Kidney (tissue), 14 donors: ENCODE data around the gene CSNK1G2. TPM values are rescaled to one million over a fixed set of nuclear protein-coding genes. Genes with fewer than 3 reads are reported as not detected.

Source experiments
- DNase-seq, 5 donors: peaks; one replicate each; pipeline ENCODE4 v3.0.0-alpha.2; 2013 to 2020
- FAIRE-seq: peaks from 2 replicates; lab custom pipeline; 2012; peaks lifted over from hg19 to GRCh38; lab: Jason Lieb, UNC
- H3K27ac ChIP-seq, 2 donors: one replicate each; pipeline ENCODE4 v1.7.0; 2013; ENCODE audit warnings: low read depth in 2 of 2, low read length in 2 of 2, inconsistent platforms in 1 of 2
- H3K27me3 ChIP-seq: one replicate; pipeline ENCODE4 v1.7.1; 2013; ENCODE audit warnings: low read length, inconsistent platforms; ENCODE audit not compliant: control insufficient read depth, insufficient read depth
- H3K36me3 ChIP-seq, 3 donors: one replicate each; pipeline versions ENCODE4 v1.7.0 to v1.7.1; 2013; ENCODE audit warnings: low read length in 3 of 3, control low read depth in 1 of 3, inconsistent platforms in 1 of 3; ENCODE audit not compliant: insufficient read depth in 3 of 3, control insufficient read depth in 2 of 3
- H3K4me1 ChIP-seq, 3 donors: one replicate each; pipeline versions ENCODE4 v1.7.0 to v1.7.1; 2013; ENCODE audit warnings: low read length in 3 of 3, inconsistent platforms in 1 of 3, low read depth in 1 of 3; ENCODE audit not compliant: control insufficient read depth in 2 of 3, insufficient read depth in 2 of 3
- H3K4me3 ChIP-seq, 3 donors: one replicate each; pipeline versions ENCODE4 v1.7.0 to v1.8.1; 2013; ENCODE audit warnings: low read length in 3 of 3, control low read depth in 1 of 3, inconsistent platforms in 1 of 3
- H3K9ac ChIP-seq, 3 donors: one replicate each; pipeline versions ENCODE4 v1.7.0 to v1.7.1; 2013; ENCODE audit warnings: low read length in 3 of 3, control low read depth in 1 of 3, inconsistent platforms in 1 of 3
- H3K9me3 ChIP-seq, 3 donors: one replicate each; pipeline versions ENCODE4 v1.7.0 to v1.7.1; 2013; ENCODE audit warnings: low read length in 3 of 3, control low read depth in 1 of 3, inconsistent platforms in 1 of 3; ENCODE audit not compliant: control insufficient read depth in 2 of 3, insufficient read depth in 1 of 3
- intact Hi-C: fragments of 100-400 bp; cut with DNase I; formaldehyde crosslinking; loops from one replicate; pipeline ENCODE4 v1.11.1; 2022
- polyA plus RNA-seq: library from polyadenylated mRNA; stranded (reverse); fragments of 350-450 nt; fragmentation: Illumina TruSeq; extraction: RNeasy Lipid Tissue Mini Kit (QIAGEN cat#74804); gene quantifications from one replicate; pipeline ENCODE4 v1.2.3, GENCODE V29; 2014; ENCODE audit warnings: low read depth, low replicate concordance; ENCODE audit not compliant: insufficient read depth
- total RNA-seq: library from RNA; stranded (reverse); fragmentation: NEBNext Ultra II Directional; extraction: Animal tissue kit (Norgen Biotek cat#: 25700); gene quantifications from one replicate; pipeline ENCODE4 v1.2.1, GENCODE V29; 2021
- TF ChIP-seq, protein P1 (sequence below): IDR thresholded peaks from 3 replicates; pipeline ENCODE4 v1.5.1; 2012; ENCODE audit warnings: mild to moderate bottlenecking, moderate library complexity, borderline replicate concordance; ENCODE audit not compliant: insufficient read depth; ENCODE audit errors: extremely low read depth
- donor health status: control.
- donor health status: control.
- donor health status: control.
- donor health status: control.
- donor health status: control.
- donor health status: DM: yes; HTN: yes; CAD: no.
- donor health status: Normal renal cell carcinoma (clear cell type).

CSNK1G2 gene
- total and polyA plus RNA-seq, 2 donors from 2014 or later = 33.1 to 66.2 TPM

DNA sequence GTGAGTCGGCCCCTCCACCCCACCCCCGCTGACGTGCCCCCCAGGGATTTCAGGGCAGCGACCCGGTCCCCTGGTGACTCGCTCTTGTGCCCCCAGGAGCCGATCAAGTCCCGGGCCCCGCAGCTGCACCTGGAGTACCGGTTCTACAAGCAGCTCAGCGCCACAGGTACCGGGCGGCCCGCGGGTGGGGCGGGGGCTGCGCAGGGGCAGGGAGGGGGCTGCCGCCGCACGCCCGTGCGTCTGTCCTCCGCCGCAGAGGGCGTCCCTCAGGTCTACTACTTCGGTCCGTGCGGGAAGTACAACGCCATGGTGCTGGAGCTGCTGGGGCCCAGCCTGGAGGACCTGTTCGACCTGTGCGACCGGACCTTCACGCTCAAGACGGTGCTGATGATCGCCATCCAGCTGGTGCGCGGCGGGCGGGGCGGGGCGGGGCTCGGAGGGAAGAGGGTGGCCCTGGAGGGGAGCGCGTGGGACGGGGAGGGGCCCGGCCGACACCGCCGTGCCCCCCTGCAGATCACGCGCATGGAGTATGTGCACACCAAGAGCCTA lies 37.4 kb downstream of the CSNK1G2 start:
- peak in 1 of 5 donors; percentile 73 for DNase-seq
- Histone ChIP-seq H3K27ac (no peak overlapping the region), H3K9ac (no peak overlapping the region), H3K36me3 (peaks cover 2 to 5% (median 4%) of the 10 kb centered on the region in 3 donors), H3K4me1 (no peaks in the 10 kb centered on the region), H3K4me3 (no peak overlapping the region), H3K9me3 (no peaks in the 10 kb centered on the region), H3K27me3 (no peaks in the 10 kb centered on the region)
- no peak for FAIRE-seq
- intact Hi-C loops = no loop called here
- TF ChIP-seq, protein P1, sequence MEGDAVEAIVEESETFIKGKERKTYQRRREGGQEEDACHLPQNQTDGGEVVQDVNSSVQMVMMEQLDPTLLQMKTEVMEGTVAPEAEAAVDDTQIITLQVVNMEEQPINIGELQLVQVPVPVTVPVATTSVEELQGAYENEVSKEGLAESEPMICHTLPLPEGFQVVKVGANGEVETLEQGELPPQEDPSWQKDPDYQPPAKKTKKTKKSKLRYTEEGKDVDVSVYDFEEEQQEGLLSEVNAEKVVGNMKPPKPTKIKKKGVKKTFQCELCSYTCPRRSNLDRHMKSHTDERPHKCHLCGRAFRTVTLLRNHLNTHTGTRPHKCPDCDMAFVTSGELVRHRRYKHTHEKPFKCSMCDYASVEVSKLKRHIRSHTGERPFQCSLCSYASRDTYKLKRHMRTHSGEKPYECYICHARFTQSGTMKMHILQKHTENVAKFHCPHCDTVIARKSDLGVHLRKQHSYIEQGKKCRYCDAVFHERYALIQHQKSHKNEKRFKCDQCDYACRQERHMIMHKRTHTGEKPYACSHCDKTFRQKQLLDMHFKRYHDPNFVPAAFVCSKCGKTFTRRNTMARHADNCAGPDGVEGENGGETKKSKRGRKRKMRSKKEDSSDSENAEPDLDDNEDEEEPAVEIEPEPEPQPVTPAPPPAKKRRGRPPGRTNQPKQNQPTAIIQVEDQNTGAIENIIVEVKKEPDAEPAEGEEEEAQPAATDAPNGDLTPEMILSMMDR = no peak

DNA sequence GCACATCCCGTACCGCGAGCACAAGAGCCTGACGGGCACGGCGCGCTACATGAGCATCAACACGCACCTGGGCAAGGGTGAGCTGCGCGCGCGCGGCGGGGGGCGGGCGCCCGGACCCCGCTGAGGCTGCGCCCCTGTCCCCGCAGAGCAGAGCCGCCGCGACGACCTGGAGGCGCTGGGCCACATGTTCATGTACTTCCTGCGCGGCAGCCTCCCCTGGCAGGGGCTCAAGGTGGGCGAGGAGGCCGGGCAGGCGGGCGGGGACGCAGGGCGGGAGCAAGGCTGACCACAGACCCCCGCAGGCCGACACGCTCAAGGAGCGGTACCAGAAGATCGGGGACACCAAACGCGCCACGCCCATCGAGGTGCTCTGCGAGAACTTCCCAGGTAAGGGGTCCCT lies 38.0 kb downstream of the CSNK1G2 start:
- no peak for DNase-seq
- H3K36me3 ChIP-seq = peaks cover 2 to 5% (median 4%) of the 10 kb centered on the region in 3 donors

DNA sequence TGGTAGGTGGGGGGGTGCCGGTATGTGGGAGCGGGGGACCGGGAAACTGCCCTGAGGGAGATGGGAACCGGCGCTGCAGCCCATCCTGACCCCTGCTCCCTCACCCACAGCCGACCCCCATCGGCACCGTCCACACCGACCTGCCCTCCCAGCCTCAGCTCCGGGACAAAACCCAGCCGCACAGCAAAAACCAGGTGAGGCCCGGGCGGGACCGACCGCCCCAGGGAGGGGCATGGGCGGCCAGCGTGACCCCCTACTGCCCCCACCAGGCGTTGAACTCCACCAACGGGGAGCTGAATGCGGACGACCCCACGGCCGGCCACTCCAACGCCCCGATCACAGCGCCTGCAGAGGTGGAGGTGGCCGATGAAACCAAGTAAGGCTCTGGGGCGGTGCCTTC lies 38.7 kb downstream of the CSNK1G2 start:
- H3K9ac ChIP-seq = no peak overlapping the region
- TF ChIP-seq, protein P1 = no peak
- H3K9me3 ChIP-seq = no peaks in the 10 kb centered on the region
- peaks cover 2 to 5% (median 4%) of the 10 kb centered on the region in 3 donors for H3K36me3 ChIP-seq
- no peak overlapping the region for H3K4me3 ChIP-seq
- intact Hi-C loops = no loop called here
- no peaks in the 10 kb centered on the region for H3K27me3 ChIP-seq
- DNase-seq = peak in 1 of 5 donors; percentile 73
- no peaks in the 10 kb centered on the region for H3K4me1 ChIP-seq
- FAIRE-seq = no peak
- H3K27ac ChIP-seq = no peak overlapping the region

More for the DNA sequence above, 38.0 kb downstream of the CSNK1G2 start:
- no peak for FAIRE-seq
- Histone ChIP-seq H3K4me1 (no peaks in the 10 kb centered on the region), H3K27me3 (no peaks in the 10 kb centered on the region), H3K27ac (no peak overlapping the region), H3K4me3 (no peak overlapping the region), H3K9ac (no peak overlapping the region), H3K9me3 (no peaks in the 10 kb centered on the region)
- TF ChIP-seq, protein P1 = no peak
- intact Hi-C loops = no loop called here
